HFFc6 (cell line): ENCODE results near the gene LIF. TPM values are rescaled to one million over a fixed set of nuclear protein-coding genes. Genes with fewer than 3 reads are reported as not detected.

Source experiments
- DNase-seq: peaks from one replicate; pipeline ENCODE4 v3.0.0-alpha.2; 2018
- H3K27ac Mint-ChIP-seq: 2 replicates; pipeline ENCODE4 v1.8.0; 2020; ENCODE audit warnings: mild to moderate bottlenecking, mixed read lengths
- H3K27me3 Mint-ChIP-seq: 2 replicates; pipeline ENCODE4 v1.8.0; 2021; ENCODE audit warnings: mild to moderate bottlenecking, moderate library complexity, mixed read lengths; ENCODE audit not compliant: insufficient read depth
- H3K36me3 Mint-ChIP-seq: 2 replicates; pipeline ENCODE4 v1.8.0; 2021; ENCODE audit warnings: low read depth, mixed read lengths
- H3K4me1 Mint-ChIP-seq: 2 replicates; pipeline ENCODE4 v1.8.0; 2020; ENCODE audit warnings: low read depth, mixed read lengths
- H3K4me3 Mint-ChIP-seq: 2 replicates; pipeline ENCODE4 v1.8.0; 2020; ENCODE audit warnings: mild to moderate bottlenecking, moderate library complexity, mixed read lengths
- H3K9me3 Mint-ChIP-seq: 2 replicates; pipeline ENCODE4 v1.8.0; 2020; ENCODE audit warnings: mild to moderate bottlenecking, mixed read lengths
- total RNA-seq, 6 experiments: library from RNA; stranded (reverse); fragmentation: NEBNext Ultra II Directional; extraction: Animal tissue kit (Norgen Biotek cat#: 25700); gene quantifications; 2 replicates in 1 of 6; 3 replicates in 5 of 6; pipeline ENCODE4 v1.2.3, GENCODE V29; 2021
- TF ChIP-seq, protein P1 (sequence below): fragments of 200-600 bp; sonication (generic); IDR thresholded peaks from 2 replicates; pipeline ENCODE4 v1.5.0; 2021; ENCODE audit warnings: antibody characterized with exemption, mild to moderate bottlenecking

The LIF gene
- total RNA-seq, 6 experiments from 2014 or later = 0.40 to 2.2 (median 1.1) TPM

DNA sequence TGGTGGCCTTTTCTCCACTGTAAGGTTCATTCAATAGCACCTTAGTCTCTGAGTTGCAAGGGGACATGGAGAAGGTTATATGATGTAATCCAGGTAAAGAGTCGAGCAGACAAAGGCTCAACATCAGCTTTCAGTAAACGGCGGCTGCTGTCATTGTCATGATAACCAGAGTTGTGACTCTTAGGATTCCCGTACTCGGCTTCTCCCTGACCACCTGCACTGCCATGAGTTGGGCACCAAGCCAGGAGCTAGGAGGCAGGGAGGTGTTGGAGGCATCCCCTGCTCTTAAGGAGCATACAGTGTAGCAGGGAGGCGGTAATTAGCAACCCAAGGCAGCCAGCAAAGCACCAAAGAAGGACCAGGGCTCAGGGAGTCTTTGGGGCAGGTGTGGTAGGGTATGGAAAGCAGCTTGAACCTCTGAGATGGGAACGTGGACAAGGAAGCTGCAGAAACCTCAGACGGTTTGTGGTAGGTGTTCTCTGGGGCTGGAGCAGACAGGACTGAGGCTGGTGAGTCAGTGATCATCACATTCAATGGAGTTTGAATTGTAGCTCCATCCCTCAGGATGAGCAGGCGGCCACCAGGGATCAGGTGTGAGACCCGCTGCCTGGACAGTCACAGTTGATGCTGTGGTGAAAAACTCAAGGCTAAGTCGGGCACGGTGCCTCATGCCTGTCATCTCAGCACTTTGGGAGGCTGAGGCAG, 31.7 kb downstream of the LIF start:
- H3K36me3 Mint-ChIP-seq = no peaks in the 10 kb centered on the region
- peaks cover 22% of the 10 kb centered on the region for H3K4me1 Mint-ChIP-seq
- TF ChIP-seq, protein P1, sequence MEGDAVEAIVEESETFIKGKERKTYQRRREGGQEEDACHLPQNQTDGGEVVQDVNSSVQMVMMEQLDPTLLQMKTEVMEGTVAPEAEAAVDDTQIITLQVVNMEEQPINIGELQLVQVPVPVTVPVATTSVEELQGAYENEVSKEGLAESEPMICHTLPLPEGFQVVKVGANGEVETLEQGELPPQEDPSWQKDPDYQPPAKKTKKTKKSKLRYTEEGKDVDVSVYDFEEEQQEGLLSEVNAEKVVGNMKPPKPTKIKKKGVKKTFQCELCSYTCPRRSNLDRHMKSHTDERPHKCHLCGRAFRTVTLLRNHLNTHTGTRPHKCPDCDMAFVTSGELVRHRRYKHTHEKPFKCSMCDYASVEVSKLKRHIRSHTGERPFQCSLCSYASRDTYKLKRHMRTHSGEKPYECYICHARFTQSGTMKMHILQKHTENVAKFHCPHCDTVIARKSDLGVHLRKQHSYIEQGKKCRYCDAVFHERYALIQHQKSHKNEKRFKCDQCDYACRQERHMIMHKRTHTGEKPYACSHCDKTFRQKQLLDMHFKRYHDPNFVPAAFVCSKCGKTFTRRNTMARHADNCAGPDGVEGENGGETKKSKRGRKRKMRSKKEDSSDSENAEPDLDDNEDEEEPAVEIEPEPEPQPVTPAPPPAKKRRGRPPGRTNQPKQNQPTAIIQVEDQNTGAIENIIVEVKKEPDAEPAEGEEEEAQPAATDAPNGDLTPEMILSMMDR = no peak
- H3K9me3 Mint-ChIP-seq = no peaks in the 10 kb centered on the region
- peaks cover 14% of the 10 kb centered on the region for H3K27me3 Mint-ChIP-seq
- no peak for DNase-seq
- H3K27ac Mint-ChIP-seq = no peak overlapping the region
- H3K4me3 Mint-ChIP-seq = no peak overlapping the region

DNA sequence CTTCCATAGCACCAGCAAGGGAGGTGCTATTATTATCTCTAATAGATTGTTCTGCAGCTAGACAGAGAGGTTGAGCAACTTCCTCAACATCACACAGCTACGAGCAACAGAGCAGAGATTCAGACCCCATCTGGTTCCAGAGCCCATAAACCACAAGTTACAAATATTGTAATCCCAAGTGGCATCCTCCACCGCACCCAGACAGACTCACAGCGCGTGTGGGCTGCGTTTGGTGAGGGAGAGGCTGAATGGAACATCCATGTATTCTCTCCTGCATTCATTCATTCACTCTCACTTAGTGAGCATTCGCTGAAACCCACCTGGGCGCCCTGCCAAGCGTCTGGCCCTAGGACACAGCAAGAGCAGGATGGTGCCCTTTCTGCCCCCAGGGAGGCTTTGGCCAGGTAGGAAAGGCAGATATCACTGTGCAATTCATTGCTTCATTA, 33.5 kb downstream of the LIF start:
- H3K36me3 Mint-ChIP-seq = no peaks in the 10 kb centered on the region
- TF ChIP-seq, protein P1 = no peak
- H3K9me3 Mint-ChIP-seq = no peaks in the 10 kb centered on the region
- peaks cover 37% of the 10 kb centered on the region for H3K4me1 Mint-ChIP-seq
- H3K27me3 Mint-ChIP-seq = peaks cover 13% of the 10 kb centered on the region
- peak overlapping the region; percentile 31; the same call in 1 of the 2 replicates for H3K4me3 Mint-ChIP-seq
- H3K27ac Mint-ChIP-seq = peak overlapping the region; percentile 68
- no peak for DNase-seq

DNA sequence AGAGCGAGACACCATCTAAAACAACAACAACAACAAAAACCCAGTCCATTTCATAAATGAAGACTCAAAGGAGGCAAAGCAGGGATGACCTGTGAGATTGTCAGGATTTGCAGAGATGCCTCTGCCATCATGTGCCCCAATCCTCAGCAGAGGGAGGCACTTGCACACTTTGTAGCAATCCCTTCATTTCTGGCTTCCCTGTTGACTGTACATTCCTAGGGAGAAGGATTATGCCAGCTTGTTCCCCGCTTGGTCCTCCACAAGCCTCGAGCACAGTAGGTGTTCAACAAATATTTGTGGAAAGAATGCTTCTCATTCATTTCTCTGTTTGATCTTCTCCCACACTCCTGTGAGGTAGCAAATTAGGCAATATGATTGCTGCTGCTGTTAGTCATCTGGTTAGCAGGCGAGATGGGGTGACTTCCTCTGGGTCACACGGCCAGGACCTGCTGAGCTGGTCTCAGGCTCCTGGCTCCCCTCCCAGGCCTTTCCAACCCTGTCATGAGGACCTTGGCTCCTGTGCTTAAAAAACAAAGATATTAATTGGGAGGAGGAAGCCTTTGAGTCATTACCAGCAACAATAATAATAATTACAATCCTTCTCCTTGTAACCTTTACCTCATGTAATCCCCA, 34.1 kb downstream of the LIF start:
- H3K27ac Mint-ChIP-seq = peak overlapping the region; percentile 68
- TF ChIP-seq, protein P1 = peak; percentile 32

DNA sequence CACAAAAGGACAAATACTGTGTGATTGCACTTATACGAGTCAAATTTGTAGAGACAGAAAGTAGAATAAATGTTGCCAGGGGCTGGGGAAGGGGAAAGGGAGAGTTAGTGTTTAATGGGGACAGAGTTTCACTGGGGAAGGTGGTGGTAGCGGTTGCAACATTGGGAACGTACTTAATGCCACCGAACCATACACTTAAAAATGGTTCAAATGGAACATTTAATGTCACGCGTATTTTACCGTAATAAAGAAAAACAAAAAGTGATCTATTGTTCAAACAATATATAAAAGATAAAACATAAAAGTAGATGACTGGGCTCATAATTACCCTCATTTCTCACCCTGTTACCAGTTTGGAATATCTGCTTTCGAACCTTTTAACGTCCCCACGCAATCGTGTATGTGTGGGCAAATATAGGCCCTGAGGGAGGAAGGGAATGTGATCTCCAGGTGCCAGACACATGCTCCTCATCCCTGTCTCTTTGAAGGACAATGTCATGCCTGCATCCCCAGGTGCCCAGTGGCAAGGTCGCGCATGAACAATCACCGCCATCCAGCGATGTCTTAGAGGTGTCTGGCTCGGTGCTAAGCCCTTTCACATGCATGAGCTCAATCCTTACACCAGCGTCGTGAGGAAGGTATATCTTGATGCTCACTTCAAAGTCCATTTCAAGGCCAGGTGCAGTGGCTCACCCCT, 35.3 kb downstream of the LIF start:
- H3K4me1 Mint-ChIP-seq = peaks cover 48% of the 10 kb centered on the region
- peaks cover 13% of the 10 kb centered on the region for H3K27me3 Mint-ChIP-seq
- no peak overlapping the region; the same call in 1 of the 2 replicates for H3K27ac Mint-ChIP-seq
- no peak for DNase-seq
- TF ChIP-seq, protein P1 = no peak
- H3K9me3 Mint-ChIP-seq = no peaks in the 10 kb centered on the region
- no peaks in the 10 kb centered on the region for H3K36me3 Mint-ChIP-seq
- H3K4me3 Mint-ChIP-seq = no peak overlapping the region

More for the DNA sequence above, 34.1 kb downstream of the LIF start:
- Mint-ChIP-seq H3K9me3 (no peaks in the 10 kb centered on the region), H3K36me3 (no peaks in the 10 kb centered on the region), H3K4me1 (peaks cover 38% of the 10 kb centered on the region), H3K4me3 (peak overlapping the region; percentile 31; the same call in 1 of the 2 replicates), H3K27me3 (peaks cover 13% of the 10 kb centered on the region)
- peak; percentile 83 for DNase-seq

DNA sequence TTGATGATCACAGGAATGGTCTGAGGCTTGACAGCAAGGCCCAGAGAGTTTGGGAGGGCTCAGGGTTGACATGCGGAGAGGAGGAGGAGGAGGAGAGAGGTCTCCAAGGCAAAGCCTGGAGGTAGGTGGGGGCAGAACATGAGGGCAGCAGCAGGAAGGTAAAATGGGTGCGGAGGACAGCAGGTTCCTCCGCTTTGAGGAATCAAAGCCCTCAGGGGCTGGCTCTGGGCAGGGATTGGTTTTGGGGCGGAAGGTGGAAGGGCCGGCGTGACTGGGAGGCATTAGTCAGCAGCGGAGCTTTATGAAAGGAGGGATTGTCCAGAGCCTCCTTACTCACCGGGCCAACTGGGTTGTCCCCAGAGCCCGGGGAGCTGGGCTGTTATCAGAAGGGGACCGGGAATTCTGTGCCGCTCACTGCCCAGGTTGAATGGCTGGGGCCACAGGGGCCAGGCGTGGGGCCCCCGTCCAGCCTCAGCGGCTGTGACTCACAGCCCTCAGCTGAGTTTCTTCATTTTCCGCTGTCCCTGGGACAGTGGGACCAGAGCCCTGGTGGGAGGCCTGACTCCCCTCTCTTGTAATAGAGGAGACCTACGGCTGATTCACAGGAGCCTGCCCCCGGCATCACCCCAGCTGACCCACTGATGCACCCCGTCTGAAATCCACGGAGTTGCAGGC, 36.2 kb downstream of the LIF start:
- H3K27ac Mint-ChIP-seq = peak overlapping the region; percentile 36

More for the DNA sequence above, 36.2 kb downstream of the LIF start:
- TF ChIP-seq, protein P1 = no peak
- H3K4me1 Mint-ChIP-seq = peaks cover 57% of the 10 kb centered on the region
- DNase-seq = no peak
- peaks cover 8% of the 10 kb centered on the region for H3K27me3 Mint-ChIP-seq
- no peak overlapping the region for H3K4me3 Mint-ChIP-seq
- H3K36me3 Mint-ChIP-seq = no peaks in the 10 kb centered on the region
- H3K9me3 Mint-ChIP-seq = no peaks in the 10 kb centered on the region
